ENCODE data around the gene KDM2A.
A peak's percentile ranks its signal among the peaks of the same experiment; 100 is the strongest.

Gene KDM2A

GRCh38 chr11:67273260-67273990 is 154.4 kb downstream of the KDM2A start:
- DNase-seq (ENCODE audit: low read depth in 2 of 2): no peak

- DNase-seq (ENCODE audit: low read depth in 2 of 2): no peak
These were observed 155.9 kb downstream of the KDM2A start for GRCh38 chr11:67274768-67275605.

- no peak for DNase-seq (ENCODE audit: low read depth in 2 of 2)
These were observed 156.7 kb downstream of the KDM2A start for GRCh38 chr11:67275606-67276409.

GRCh38 chr11:67276781-67277230 is 157.7 kb downstream of the KDM2A start:
- DNase-seq (ENCODE audit: low read depth in 2 of 2): no peak

- DNase-seq (ENCODE audit: low read depth in 2 of 2): peak in 1 of 2 experiments; percentile 26
These were observed 158.3 kb downstream of the KDM2A start for GRCh38 chr11:67277231-67277961.

GRCh38 chr11:67278135-67278938 is 159.3 kb downstream of the KDM2A start:
- DNase-seq (ENCODE audit: low read depth in 2 of 2): no peak

GRCh38 chr11:67278939-67279588 is 160.0 kb downstream of the KDM2A start:
- no peak for DNase-seq (ENCODE audit: low read depth in 2 of 2)

GRCh38 chr11:67279589-67280340 is 160.7 kb downstream of the KDM2A start:
- no peak for DNase-seq (ENCODE audit: low read depth in 2 of 2)

- no peak for DNase-seq (ENCODE audit: low read depth in 2 of 2)
These were observed 161.3 kb downstream of the KDM2A start for GRCh38 chr11:67280341-67280787.

GRCh38 chr11:67280788-67281551 is 161.9 kb downstream of the KDM2A start:
- DNase-seq (ENCODE audit: low read depth in 2 of 2): no peak

- no peak for DNase-seq (ENCODE audit: low read depth in 2 of 2)
These were observed 162.6 kb downstream of the KDM2A start for GRCh38 chr11:67281552-67282150.

- no peak for DNase-seq (ENCODE audit: low read depth in 2 of 2)
These were observed 163.3 kb downstream of the KDM2A start for GRCh38 chr11:67282155-67282875.

- DNase-seq (ENCODE audit: low read depth in 2 of 2): no peak
These were observed 163.9 kb downstream of the KDM2A start for GRCh38 chr11:67282876-67283371.

GRCh38 chr11:67283481-67283963 is 164.5 kb downstream of the KDM2A start:
- no peak for DNase-seq (ENCODE audit: low read depth in 2 of 2)

- DNase-seq (ENCODE audit: low read depth in 2 of 2): no peak
These were observed 165.9 kb downstream of the KDM2A start for GRCh38 chr11:67284811-67285540.
